ENCODE measurements around the gene JTB. TPM values are rescaled to one million over a fixed set of nuclear protein-coding genes. Genes with fewer than 3 reads are reported as not detected.

The JTB gene
- total RNA-seq, 4 donors from 2014 or later: 144 to 225 (median 204) TPM

DNA sequence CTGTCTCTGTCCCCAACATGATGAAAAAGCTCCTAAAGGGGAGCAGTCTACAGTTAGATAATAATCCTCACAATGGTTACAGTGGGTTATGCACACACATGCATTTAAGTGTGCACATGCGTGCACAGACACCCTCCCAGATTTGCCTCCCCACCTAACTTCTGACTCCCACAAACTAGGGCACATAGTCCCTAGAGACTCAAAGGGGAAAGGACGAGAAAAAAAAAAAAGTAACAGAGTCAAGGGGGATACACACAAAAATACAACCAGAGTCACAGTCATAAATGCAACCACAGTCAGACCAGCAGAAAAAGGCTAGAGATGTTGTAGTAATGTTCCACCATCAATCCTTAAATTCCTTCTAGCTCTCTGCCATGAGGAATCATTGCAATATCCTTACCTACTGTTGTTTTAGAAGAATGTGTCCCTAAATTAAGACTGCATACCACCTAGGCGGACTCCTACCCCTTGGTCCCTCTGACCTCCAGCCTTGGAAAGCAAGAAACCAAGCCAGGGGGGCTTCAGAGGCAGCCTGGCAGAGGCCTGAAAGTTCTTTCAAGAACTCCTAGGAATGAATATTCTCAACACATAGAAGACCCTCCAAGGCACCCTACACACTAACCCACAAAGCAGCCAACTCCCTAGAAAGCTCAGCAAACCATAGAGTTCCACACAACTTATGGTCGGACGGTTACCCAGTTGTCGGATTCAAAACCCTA lies 20.3 kb downstream of the JTB start:
- no peaks in the 10 kb centered on the region for H3K27me3 ChIP-seq
- H3K27ac ChIP-seq: peak overlapping the region; percentile 95 to 97 (median 96)
- 20 to 24% methylated on average over 4 to 6 of the region's 6 CpGs for WGBS, 2 donors
- peaks cover 27 to 73% (median 37%) of the 10 kb centered on the region in 3 donors for H3K4me1 ChIP-seq
- no peaks in the 10 kb centered on the region for H3K9me3 ChIP-seq
- no peak for DNase-seq
- TF ChIP-seq POLR2A (IDR thresholded peaks at IDR 0.05): no peak
- TF ChIP-seq, protein P1, sequence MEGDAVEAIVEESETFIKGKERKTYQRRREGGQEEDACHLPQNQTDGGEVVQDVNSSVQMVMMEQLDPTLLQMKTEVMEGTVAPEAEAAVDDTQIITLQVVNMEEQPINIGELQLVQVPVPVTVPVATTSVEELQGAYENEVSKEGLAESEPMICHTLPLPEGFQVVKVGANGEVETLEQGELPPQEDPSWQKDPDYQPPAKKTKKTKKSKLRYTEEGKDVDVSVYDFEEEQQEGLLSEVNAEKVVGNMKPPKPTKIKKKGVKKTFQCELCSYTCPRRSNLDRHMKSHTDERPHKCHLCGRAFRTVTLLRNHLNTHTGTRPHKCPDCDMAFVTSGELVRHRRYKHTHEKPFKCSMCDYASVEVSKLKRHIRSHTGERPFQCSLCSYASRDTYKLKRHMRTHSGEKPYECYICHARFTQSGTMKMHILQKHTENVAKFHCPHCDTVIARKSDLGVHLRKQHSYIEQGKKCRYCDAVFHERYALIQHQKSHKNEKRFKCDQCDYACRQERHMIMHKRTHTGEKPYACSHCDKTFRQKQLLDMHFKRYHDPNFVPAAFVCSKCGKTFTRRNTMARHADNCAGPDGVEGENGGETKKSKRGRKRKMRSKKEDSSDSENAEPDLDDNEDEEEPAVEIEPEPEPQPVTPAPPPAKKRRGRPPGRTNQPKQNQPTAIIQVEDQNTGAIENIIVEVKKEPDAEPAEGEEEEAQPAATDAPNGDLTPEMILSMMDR (IDR thresholded peaks at IDR 0.05): no peak
- H3K4me3 ChIP-seq: peak overlapping the region; percentile 89 to 98 (median 92)
- intact Hi-C loops (cut with DNase I): no loop called here
- peaks cover 23 to 56% (median 29%) of the 10 kb centered on the region in 3 donors for H3K36me3 ChIP-seq

DNA sequence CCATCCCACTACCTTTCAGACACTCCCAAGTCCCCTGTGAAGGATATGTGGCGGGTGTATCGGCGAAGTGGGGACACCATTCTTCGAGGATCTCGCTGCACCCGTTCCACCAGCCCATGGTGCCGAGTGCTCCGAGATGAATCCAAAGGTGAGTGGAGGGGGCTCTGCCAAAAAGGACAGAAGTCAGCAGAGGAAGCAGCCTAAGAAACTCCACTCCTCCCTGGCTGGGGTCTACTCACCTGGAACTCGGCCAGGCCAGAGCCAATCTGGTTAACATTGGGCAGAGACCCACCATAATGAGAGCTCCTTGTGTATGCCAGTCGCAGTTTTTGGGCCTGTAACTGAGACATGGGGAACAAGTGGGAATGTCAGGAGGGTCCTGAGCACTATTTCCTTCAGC lies 22.6 kb downstream of the JTB start:
- TF ChIP-seq, protein P1 (IDR thresholded peaks at IDR 0.05): no peak
- no peak for TF ChIP-seq POLR2A (IDR thresholded peaks at IDR 0.05)
- H3K27me3 ChIP-seq: no peaks in the 10 kb centered on the region
- intact Hi-C loops (cut with DNase I): no loop called here
- no peak overlapping the region for H3K27ac ChIP-seq
- H3K9me3 ChIP-seq: no peaks in the 10 kb centered on the region
- H3K36me3 ChIP-seq: peaks cover 30 to 61% (median 35%) of the 10 kb centered on the region in 3 donors
- 88 to 91% methylated on average over 2 to 9 of the region's 10 CpGs for WGBS, 2 donors
- no peak overlapping the region for H3K4me3 ChIP-seq
- peaks cover 25 to 50% (median 27%) of the 10 kb centered on the region in 3 donors for H3K4me1 ChIP-seq
- DNase-seq: no peak

DNA sequence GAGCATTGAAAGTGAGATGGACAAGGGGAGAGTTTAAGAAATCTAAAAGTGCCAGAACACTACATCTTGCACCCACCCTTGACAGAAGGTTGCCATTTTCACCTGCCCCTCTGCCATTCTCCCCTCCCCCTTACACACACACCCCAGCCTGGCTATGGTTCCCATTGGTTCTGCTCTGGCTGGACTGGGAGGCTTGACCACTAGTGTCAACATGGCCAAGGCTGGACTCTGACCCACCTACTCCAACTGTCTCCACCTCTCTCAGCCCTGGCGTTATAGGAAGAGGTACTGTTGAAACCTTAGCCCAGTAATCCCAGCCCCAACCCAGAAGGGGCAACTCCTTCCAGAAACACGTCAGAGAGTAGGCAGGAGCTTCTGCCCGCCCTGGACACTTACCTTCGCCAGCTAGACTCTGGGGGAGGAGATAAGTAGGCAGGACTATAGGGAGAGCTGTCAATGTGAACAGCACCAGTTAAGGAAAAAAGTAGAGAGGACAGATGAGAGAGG lies 23.6 kb downstream of the JTB start:
- intact Hi-C loops (cut with DNase I): no loop called here
- Histone ChIP-seq H3K36me3 (peaks cover 34 to 62% (median 35%) of the 10 kb centered on the region in 3 donors), H3K4me1 (peaks cover 22 to 40% (median 22%) of the 10 kb centered on the region in 3 donors), H3K4me3 (no peak overlapping the region), H3K27ac (no peak overlapping the region), H3K27me3 (no peaks in the 10 kb centered on the region), H3K9me3 (no peaks in the 10 kb centered on the region)
- no peak for TF ChIP-seq POLR2A (IDR thresholded peaks at IDR 0.05)
- TF ChIP-seq, protein P1 (IDR thresholded peaks at IDR 0.05): no peak
- DNase-seq: no peak
- WGBS, 2 donors: 76% methylated on average over 2 of the region's 4 CpGs; no CpG with 5 or more reads in 1 of the 2 donors

DNA sequence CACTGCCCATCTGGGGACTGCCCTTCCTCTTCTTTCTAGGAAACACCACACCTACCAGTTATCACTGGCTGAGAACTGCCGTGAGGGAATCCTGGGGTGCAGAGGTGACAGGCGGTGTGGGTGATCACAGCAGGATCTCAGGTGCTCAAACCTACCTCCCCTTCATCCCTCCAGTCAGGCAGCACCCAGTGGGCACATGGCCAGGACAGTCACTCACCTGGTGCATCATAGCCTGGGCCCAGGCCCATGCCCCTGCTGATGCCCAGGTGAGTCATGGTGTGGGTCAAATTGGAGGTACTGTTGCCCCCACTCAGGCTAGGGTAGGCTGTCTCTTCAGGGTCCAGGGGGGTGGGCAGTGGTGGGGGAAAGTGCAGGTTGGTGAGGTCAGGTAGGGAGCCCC lies 25.7 kb downstream of the JTB start:
- peaks cover 13 to 35% (median 17%) of the 10 kb centered on the region in 3 donors for H3K4me1 ChIP-seq
- H3K27ac ChIP-seq: no peak overlapping the region
- intact Hi-C loops (cut with DNase I): no loop called here
- DNase-seq: no peak
- H3K9me3 ChIP-seq: no peaks in the 10 kb centered on the region
- no peak overlapping the region for H3K4me3 ChIP-seq
- H3K36me3 ChIP-seq: peaks cover 35 to 81% (median 49%) of the 10 kb centered on the region in 3 donors
- WGBS, 2 donors: no CpG with 5 or more reads among the region's 2 CpGs
- no peaks in the 10 kb centered on the region for H3K27me3 ChIP-seq
- TF ChIP-seq POLR2A (IDR thresholded peaks at IDR 0.05): no peak
- TF ChIP-seq, protein P1 (IDR thresholded peaks at IDR 0.05): no peak

DNA sequence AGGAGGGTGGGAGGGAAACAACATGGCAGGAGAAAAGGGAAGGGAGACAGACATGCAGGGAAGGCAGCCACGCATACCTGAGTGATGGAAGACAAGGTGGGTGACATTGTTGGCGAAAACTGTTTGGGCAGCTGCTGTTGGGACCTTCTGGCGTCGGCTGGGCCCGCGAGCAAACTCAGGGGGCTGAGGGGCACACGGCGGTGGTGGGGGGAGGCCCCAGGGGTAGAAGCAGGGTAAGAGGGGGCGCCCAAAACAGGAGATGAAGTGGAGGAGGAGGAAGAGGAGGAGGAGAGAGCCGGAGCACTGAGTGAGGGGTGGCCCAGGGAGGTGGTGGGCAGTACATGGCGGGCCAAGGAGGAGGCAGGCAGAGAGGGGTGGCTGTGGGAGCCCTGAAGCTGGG lies 26.3 kb downstream of the JTB start:
- Histone ChIP-seq H3K27ac (no peak overlapping the region), H3K4me1 (peaks cover 9 to 32% (median 13%) of the 10 kb centered on the region in 3 donors), H3K27me3 (no peaks in the 10 kb centered on the region), H3K4me3 (no peak overlapping the region), H3K9me3 (no peaks in the 10 kb centered on the region), H3K36me3 (peaks cover 35 to 81% (median 49%) of the 10 kb centered on the region in 3 donors)
- 89 to 95% methylated on average over 11 of the region's 11 CpGs for WGBS, 2 donors
- intact Hi-C loops (cut with DNase I): no loop called here
- DNase-seq: no peak
- TF ChIP-seq POLR2A (IDR thresholded peaks at IDR 0.05): no peak
- TF ChIP-seq, protein P1 (IDR thresholded peaks at IDR 0.05): no peak

Data from esophagus squamous epithelium (tissue), 5 donors.